ENCODE data around the gene HMCN1.

- TF ChIP-seq, protein P1, sequence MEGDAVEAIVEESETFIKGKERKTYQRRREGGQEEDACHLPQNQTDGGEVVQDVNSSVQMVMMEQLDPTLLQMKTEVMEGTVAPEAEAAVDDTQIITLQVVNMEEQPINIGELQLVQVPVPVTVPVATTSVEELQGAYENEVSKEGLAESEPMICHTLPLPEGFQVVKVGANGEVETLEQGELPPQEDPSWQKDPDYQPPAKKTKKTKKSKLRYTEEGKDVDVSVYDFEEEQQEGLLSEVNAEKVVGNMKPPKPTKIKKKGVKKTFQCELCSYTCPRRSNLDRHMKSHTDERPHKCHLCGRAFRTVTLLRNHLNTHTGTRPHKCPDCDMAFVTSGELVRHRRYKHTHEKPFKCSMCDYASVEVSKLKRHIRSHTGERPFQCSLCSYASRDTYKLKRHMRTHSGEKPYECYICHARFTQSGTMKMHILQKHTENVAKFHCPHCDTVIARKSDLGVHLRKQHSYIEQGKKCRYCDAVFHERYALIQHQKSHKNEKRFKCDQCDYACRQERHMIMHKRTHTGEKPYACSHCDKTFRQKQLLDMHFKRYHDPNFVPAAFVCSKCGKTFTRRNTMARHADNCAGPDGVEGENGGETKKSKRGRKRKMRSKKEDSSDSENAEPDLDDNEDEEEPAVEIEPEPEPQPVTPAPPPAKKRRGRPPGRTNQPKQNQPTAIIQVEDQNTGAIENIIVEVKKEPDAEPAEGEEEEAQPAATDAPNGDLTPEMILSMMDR (conservative IDR thresholded peaks at IDR 0.05; ENCODE audit: low read depth in 2 of 2) = no peak
- TF ChIP-seq ETS1 (IDR thresholded peaks at IDR 0.05) (no peak), POLR2AphosphoS5 (IDR thresholded peaks at IDR 0.05; ENCODE audit: low read depth) (no peak)
Observed at GRCh38 chr1:185795181-185795580, 61.0 kb downstream of the HMCN1 start.
